ENCODE results near the gene ZNF213.

- TF ChIP-seq EZH2 (IDR thresholded peaks at IDR 0.05) (no peak), POLR2AphosphoS5 (IDR thresholded peaks at IDR 0.05; ENCODE audit: borderline replicate concordance, low read depth, low read length) (no peak), FOXP2 (optimal IDR thresholded peaks at IDR 0.05; ENCODE audit: control extremely low read depth, extremely low read length, insufficient read depth) (no peak)
These were observed 19.8 kb upstream of the ZNF213 start for GRCh38 chr16:3115003-3115402.

Measured in SK-N-MC (cell line).